ENCODE measurements around the gene SKAP2.

The SKAP2 gene

DNA sequence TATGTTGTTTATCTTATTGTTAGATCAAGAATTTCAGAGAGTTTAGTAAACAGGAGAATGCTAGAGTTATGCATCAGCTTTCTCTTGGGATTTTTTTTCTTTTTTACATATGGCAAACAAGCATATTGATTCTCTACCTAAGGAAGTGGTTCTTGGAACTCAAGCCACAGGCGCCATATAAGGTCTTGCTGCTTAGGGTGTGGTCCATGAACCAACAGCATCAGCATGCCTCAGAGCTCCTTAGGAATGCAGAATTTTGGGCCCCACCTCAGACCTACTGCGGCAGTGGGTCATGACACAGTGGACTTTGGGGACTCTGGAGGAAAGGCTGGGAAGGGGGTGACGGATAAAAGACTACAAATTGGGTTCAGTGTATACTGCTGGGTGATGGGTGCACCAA lies 230.8 kb downstream of the SKAP2 start:
- no peak for DNase-seq (ENCODE audit: low read depth)

DNA sequence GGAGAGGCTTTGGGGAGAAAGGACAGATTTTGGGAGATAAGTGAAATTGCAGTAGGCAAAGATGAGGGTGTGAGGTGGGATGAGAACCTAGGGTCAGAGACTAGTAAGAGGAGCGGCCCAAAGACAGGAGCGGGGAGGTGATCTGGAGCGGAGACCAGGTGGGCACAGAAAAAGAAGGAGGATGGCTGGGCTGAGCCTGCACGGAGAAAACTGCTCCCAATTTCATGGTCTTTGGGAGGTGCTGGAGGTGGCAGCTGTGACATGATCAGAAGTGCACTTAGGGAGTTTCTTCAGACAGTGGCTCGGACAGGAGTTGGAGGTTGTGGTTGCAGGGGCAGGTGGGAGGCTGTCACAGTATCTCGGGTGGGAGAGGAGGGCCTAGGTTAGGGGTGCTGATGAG lies 232.8 kb downstream of the SKAP2 start:
- no peak for DNase-seq (ENCODE audit: low read depth)

DNA sequence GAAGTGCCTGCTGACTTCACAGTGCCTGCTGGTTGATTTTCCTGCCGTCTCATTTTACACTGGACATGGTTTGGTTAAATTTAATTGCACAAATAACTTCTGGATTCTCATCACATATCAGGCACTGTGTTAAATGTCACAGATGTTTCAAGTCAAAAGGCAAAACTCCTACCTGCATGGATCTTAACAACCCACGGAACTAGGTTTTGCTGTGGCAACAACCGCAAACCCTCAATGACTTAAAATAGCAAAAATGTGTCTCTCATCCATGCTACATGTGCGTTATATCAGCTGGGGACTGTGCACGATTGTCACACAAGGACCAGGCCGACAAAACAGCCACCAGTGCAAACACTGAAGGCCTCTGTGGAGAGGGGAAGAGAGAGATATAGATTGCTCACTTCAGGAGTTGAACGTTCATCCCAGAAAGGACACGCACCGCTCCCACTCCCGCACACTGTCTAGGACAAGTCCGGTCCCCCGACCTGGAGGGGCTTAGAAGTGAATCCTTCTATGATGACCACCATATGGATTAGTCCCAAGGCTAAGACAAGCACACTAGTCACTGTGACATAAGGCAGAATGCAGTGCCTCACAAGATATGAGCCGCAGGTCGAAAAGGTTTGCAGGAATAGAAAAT lies 233.3 kb downstream of the SKAP2 start:
- no peak for DNase-seq (ENCODE audit: low read depth)

DNA sequence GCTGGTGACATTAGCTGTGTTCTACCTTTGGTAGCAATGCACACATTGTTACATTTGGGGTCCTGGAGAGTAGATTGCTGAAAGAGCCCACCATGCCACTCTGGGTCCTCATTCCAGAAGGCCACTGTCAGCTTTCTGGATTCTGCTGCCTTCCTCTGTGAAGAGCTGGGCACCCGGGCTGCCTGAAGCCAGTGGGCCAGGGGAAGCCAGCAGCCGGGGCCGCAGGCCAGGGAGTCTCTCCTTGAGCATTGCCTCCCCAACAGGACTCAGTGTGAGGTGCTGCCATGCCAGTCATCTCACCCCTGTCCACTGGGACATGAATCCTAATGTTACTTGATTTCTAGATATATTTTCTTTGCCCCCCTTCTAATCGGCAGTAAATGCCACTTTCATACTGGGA lies 234.0 kb downstream of the SKAP2 start:
- no peak for DNase-seq (ENCODE audit: low read depth)

DNA sequence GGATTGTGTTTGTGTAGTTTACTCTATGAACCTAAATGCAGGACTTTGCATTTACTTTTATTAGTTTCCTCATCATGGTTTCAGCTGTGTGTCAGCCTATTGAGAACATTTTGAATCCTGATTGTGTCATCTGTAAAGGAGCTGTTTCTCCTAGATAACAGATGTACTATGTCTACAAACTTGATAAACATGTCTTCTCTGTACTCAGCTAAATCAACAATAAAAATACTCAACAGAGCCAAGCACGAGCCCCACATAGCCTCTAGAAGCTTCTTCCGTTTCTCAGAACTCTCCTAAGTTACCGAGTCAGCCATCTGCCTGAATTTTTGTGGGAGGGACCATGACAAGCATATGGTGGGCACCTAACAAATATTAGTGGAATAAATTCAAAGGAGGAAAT lies 234.7 kb downstream of the SKAP2 start:
- DNase-seq (ENCODE audit: low read depth): no peak

DNA sequence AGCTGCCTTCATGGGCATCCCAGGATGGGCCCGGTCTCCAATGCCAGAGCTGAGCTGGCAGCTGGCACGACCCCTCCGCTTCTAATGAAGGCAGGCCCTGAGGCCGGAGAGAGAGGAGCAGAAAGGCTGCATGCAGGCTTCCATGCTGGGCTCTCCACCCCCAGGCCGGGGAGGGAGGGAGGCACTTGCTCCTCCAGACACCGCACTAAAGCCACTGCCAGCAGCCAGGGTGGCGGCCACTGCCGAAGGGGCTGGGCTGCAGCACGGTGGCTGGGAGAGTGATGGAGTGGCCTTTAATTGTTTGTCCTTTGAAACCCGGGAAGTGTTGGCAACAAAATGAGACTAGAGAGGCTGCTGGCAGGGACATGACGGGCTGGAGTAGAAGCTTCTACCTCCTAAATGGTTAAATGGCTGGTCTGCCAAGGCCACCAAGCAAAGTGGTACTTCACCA lies 236.5 kb downstream of the SKAP2 start:
- no peak for DNase-seq (ENCODE audit: low read depth)

DNA sequence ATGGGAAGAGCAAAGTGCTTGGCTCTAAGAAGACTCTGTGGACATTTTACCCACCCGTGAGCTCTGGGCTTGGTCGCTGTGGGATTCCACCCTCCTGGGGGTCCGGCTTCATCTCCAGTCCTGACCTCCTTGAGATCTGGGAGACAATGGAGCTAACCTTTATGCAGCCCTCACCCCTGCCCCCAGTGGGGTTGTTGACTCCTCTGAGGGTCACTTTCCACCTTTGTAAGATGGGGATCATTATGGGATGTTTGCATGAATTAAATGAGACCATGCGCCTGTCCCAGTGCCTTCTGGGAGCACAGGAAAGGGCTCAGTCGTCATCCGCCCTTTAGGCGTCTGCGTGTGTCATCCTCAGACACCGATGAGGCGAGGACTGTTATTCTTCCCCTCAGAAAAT lies 237.2 kb downstream of the SKAP2 start:
- no peak for DNase-seq (ENCODE audit: low read depth)

DNA sequence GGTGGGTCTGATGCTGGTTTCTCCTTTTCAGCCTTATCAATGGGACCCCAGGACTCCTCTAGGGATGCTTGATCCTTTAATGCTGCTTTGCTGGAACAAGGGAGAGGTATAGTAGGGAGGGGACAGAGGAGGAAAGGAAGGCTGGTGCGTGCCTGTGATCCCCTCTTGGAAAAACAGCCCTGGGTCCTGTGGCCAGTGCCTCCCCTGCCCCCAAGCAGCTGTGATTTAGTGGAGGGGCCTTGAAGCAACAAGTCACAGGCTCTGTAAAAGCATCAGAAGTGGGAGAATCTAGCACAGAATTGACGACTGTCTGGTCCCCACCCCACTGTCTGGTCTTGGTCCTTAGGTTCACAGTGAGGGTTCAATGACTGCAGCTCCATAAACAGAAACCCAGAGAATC lies 237.7 kb downstream of the SKAP2 start:
- DNase-seq (ENCODE audit: low read depth): no peak

DNA sequence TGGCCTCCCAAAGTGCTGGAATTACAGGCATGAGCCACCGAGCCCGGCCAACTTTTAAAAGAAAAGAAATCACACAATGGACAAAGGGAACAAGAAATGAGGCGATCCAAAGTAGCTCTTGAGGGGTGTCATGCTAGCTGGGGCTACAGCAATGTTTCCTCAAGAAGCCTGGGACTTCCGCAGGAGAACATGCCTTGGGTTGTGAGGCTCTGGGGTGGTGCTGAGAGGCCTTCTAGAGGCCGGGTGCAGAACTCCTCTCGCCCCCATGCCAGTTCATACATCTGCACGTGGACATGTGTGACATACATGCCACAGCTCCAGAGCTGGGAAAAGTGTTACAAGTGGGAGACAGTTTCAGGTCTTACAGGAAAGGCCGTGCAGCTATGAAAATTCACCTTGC lies 238.2 kb downstream of the SKAP2 start:
- no peak for DNase-seq (ENCODE audit: low read depth)

DNA sequence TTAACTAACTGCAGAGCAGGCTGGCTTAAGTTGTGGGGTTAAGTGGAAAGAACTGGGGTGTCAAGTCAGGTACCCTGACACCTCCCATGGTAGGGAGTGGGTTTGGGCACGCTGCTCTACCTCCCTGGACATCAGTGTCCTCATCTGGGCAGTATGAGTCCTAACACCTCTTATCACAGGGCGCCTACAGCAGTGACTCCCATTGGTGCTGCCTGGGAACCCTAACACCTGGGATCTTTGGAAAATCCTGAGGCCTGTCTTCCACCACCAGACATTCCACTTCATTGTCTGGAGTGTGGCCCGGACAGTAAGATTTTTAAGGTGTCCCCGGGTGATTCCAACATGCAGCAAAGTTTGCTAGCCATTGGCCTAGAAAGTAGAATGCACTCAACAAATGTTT lies 239.1 kb downstream of the SKAP2 start:
- no peak for DNase-seq (ENCODE audit: low read depth)

DNA sequence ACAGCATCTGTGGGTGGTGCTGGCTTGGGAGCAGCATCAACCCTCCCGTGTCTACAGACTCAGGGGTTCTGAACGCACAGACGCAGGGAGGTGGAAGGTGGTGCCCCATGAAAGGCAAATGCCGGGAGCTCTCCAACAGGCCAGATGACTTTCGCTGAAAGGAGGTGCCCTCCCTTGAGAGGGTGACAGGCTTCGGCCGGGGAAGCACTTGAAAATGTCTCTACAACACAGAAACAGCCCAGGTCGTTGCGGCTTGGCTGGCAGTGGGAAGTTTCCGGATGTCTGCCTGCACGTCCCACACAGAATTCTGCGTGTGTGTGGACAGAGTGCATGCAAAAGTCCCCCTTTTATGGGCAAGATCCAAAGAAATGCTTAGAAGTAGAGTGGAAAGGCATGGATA lies 239.6 kb downstream of the SKAP2 start:
- DNase-seq (ENCODE audit: low read depth): no peak

DNA sequence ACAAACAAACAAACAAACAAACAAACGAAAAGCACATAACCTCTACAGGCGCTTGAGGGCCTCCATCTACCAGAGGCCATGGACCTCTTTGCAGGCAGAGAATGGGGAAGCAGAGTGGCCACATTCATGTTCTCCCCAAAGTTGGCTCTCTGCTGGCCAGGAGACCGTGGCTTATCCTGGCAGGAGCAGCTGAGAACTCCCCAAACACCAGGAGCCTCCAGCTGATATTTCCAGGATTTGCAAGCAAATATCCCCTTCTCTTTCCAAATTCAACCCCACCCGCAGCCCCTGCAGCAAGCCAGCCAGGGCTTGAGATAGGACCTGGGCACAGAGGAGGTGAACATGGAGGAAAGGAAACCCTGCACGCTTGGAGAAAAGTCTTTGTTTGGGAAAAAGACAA lies 240.0 kb downstream of the SKAP2 start:
- DNase-seq (ENCODE audit: low read depth): no peak

DNA sequence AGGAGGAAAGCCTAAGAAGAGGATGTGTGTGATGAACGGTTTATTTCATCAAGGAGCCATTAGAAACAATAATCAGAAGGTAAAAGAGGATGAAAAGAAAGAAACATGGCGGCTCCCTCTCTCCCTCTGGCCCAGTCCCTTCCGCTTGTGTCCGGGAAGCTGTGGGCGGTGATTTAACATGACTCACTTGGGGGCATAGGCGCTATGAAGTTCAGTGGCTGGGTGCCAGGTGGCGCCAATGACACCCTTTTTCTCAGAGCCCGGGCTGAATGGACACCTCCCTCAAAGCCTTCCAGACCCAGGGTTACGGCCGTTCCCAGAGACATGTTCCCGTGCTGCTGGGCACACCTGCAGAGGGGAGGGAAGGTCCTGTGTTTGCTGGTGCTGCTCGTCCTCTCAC lies 244.0 kb downstream of the SKAP2 start:
- no peak for DNase-seq (ENCODE audit: low read depth)

DNA sequence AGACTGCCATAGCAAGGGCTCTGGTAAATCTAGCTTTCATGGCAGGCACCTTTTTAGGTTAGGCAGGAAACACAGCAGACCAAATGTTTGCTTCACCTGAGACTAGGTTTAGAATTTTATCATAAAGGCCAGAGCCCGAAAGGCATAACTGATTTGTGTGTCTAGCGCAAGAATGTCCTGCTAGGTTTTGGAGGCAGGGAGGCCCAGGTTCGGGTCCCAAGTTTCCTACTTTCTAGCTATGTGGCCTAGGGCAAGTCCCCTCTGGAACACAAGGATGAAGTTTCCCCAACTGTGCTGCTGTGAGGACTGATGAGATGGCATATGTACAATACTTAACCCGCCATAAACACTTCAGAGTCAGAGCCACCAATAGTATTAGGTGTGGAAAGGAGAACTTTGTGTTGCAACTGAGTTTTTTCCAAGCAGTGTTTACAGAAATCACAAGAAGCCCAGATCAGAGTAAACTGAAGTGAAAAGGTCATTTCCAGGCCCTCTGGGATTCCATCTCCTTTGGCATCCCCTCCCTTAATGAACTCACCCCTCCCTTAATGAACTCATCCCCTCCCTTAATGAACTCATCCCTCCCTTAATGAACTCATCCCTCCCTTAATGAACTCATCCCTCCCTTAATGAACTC lies 244.9 kb downstream of the SKAP2 start:
- DNase-seq (ENCODE audit: low read depth): no peak

DNA sequence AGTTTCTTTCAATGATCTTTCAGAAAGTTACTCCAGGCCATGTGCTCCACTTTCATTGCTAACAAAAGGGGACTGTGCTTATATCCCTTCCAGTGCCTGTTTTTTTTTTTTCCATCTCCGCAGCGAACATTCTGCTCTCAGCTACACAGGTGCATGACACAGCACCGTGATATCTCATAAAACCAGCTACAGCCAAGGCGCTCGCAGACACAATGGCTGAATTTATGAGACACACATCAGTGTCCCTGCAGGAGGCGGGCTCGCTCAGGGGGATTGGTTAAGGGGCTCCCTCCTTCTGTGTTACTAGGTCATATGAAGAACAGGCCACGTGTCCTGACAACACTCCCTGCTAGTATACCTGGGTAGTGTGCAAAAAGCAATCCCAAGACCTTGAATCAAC lies 245.5 kb downstream of the SKAP2 start:
- DNase-seq (ENCODE audit: low read depth): no peak

DNA sequence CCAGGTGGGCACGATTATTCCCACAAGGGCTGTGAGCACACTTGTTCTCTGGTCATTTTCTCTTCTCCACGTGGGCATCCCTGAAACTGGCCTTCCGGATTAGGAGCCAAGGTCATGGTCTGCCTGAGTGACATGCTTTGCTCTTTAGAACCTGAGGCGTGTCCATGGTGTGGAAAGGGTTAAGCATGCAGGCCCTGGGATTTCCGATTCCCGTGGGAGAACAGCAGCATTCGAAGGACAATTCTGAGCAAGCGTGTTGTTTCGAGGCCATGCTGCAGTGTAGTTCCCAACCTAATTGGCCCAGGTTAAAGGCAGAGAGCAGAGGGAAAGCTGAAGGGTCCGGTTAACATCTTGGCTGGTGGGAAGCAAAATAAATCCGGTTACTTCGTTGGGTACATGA lies 245.9 kb downstream of the SKAP2 start:
- no peak for DNase-seq (ENCODE audit: low read depth)

Measured in activated T-cell treated with anti-CD3 and anti-CD28 coated beads for 1 hour (primary cell).